HT-29 (cell line): ENCODE measurements around the gene USF2. TPM values are rescaled to one million over a fixed set of nuclear protein-coding genes. Genes with fewer than 3 reads are reported as not detected.

ENCODE experiments used
- DNase-seq: peaks from one replicate; pipeline ENCODE4 v3.0.0-alpha.2; 2015; ENCODE audit warnings: low spot score
- total RNA-seq: library from RNA; depleted of rRNA; stranded (reverse); fragments of >200 nt; shearing (Covaris generic); gene quantifications from 2 replicates; pipeline ENCODE4 v1.2.3, GENCODE V29; 2014

Gene USF2
- total RNA-seq, 1 experiment from 2014 or later, result 226 TPM

DNA sequence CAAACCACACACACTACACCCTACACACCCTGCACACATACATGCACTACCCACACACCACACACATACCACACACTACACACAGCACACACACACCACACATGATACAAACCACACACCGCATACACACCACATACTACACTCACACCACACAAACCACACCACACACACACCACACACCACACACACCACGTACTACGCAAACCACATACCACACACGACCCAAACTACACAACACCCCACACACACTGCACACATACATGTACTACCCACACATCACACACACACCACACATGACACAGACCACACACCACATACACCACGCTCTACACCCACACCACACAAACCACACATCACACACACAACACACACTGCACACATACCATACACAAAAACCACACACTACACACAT is 29.8 kb downstream of the USF2 start:
- DNase-seq, result no peak

DNA sequence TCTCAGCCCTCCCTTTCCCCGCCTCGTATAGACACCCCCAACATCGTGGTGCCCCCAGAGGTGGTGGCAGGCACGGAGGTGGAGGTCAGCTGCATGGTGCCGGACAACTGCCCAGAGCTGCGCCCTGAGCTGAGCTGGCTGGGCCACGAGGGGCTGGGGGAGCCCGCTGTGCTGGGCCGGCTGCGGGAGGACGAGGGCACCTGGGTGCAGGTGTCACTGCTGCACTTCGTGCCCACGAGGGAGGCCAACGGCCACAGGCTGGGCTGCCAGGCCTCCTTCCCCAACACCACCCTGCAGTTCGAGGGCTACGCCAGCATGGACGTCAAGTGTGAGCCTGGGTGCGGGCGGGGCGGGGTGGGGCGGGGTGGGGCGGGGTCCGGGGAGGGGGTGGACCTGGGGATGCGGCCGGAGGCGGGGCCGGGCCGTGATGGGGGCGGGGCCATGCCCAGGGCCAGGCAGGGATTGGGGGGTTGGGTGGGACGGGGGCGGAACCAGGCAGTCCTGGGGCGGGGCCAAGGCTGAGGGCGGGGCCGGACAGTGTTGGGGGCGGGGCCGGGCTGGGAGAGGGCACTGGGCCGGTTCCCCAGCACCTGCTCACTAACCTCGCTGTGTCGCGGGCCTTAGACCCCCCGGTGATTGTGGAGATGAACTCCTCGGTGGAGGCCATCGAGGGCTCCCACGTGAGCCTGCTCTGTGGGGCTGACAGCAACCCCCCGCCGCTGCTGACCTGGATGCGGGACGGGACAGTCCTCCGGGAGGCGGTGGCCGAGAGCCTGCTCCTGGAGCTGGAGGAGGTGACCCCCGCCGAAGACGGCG is 31.0 kb downstream of the USF2 start:
- no peak for DNase-seq

- no peak for DNase-seq
Observed at GRCh38 chr19:35300339-35300649, 31.5 kb downstream of the USF2 start.

- DNase-seq, result no peak
Observed at GRCh38 chr19:35301961-35302360, 33.2 kb downstream of the USF2 start.

DNA sequence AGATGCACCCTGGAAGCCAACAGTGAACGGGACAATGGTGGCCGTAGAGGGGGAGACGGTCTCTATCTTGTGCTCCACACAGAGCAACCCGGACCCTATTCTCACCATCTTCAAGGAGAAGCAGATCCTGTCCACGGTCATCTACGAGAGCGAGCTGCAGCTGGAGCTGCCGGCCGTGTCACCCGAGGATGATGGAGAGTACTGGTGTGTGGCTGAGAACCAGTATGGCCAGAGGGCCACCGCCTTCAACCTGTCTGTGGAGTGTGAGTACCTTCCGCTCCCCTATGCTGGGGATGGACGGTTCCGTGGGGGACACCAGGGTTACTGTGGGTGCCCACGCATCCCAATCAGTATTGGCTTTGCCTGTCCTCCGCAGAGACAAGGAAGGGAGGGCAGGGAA is 33.7 kb downstream of the USF2 start:
- DNase-seq, result no peak

GRCh38 chr19:35303357-35303915 is 34.7 kb downstream of the USF2 start:
- DNase-seq, result no peak

- DNase-seq, result no peak
Observed at GRCh38 chr19:35304036-35304435, 35.3 kb downstream of the USF2 start.

DNA sequence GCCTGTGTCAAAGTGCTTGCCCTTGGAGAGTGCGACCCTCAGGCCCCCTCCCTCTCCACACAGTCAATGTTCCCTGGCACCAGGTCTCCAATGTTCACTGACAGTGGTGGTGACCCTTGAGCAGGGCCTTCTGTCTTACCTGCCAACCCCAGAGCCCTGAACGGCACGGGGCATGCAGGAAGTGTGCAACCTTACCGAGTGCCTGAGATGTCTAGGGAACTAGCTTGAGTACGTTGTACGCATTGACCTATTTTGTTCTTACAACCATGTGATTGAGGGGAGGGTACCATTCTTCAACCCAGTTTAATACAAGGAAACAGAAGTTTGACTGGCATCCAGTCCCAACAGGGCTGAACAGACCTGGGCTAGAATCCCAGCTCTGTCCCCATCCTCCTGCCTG is 36.4 kb downstream of the USF2 start:
- no peak for DNase-seq

DNA sequence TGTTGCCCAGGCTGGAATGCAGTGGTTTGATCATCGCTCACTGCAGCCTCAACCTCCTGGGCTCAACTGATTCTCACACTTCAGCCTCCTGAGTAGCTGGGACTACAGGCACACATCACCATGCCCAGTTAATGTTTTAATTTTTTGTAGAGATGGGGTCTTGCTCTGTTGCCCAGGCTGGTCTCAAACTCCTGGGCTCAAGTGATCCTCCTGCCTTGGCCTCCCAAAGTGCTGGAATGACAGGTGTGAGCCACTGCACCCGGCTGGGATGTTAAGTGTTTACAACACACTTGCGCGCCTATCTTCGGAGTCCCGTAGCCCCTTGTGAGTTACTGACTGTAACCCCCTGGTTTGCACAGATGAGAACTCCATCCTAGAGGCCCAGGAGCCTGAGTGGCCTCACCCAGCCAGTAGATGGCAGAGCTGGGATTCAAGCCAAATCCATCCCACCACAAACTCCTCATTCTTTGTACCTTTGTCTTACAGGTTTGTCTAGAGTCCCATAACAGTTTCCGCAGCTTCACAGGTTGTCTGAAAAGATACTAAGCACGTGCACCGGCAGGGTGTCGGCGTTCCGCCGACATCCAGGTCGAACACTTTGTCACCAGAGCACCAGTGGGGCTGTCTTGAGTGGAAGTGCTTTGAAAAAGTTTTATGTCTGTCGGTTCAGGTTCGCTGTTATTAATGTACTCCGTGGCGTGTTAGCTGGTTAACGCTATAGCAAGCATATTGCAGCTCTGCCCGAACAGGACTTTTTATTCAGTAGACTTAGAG is 37.9 kb downstream of the USF2 start:
- peak; percentile 55 for DNase-seq

DNA sequence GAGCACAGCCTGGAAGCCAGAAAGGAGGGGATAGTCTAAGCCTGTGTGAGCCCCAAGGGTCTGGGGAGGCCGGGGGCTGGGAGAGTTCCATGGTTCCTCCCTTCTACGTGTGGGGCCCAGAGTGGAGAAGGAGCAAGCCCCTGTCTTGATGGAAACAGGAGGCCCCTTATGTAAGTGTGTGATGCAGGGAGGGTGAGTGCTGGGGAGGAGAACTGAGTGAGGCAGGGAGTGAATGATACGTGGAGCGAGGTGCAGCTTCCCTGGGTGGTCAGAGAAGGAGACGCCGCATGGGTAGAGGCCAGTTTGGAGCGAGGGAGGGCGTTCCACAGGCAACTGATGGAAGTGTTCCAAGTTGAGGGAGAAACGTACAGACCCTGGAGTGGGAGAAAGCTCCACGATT is 39.2 kb downstream of the USF2 start:
- DNase-seq, result no peak

- no peak for DNase-seq
Observed at GRCh38 chr19:35308910-35309309, 40.1 kb downstream of the USF2 start.

DNA sequence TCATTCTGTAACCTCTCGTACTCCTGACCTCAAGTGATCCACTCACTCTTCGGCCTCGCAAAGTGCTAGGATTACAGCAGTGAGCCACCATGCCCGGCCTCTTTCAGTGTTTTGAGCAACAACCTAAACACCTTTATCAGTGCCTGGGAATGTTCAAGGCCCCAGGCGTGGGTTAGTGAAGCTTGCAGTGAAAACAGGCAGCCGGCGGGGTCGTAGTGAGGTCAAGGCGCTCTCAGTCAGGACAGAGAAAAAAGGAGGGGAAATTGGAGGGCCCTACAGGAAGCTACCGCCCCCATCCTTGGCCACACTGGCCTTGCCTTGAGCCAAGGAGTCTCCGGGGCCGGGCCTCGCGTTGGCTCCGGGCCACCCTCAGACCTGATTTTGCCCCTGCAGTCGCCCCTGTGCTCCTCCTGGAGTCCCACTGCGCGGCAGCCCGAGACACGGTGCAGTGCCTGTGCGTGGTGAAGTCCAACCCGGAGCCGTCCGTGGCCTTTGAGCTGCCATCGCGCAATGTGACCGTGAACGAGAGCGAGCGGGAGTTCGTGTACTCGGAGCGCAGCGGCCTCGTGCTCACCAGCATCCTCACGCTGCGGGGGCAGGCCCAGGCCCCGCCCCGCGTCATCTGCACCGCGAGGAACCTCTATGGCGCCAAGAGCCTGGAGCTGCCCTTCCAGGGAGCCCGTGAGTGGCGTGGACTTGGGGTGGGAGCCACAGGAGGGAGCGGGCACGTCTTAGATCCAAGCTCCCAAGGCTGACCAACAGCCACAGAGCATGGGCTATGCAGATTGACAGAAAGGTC is 40.9 kb downstream of the USF2 start:
- DNase-seq, result no peak

DNA sequence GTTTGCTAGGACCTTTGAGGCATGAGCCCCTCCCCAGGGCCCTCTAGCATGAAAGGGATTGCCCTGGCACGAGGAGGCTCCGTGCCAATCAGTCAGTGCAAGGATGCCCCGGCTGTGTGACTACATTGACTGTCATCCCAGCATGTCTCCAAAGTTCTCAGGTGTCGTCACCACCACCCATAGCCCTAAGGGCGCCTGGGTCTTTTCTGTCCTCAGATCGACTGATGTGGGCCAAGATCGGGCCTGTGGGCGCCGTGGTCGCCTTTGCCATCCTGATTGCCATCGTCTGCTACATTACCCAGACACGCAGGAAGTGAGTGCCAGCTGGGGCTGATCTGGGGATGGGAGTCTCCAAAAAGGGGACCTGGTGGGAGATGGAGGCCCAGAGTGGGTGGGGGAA is 41.6 kb downstream of the USF2 start:
- DNase-seq, result no peak

GRCh38 chr19:35310811-35311465 is 42.2 kb downstream of the USF2 start:
- DNase-seq, result no peak

GRCh38 chr19:35311901-35312665 is 43.3 kb downstream of the USF2 start:
- DNase-seq, result no peak

GRCh38 chr19:35313587-35313986 is 44.8 kb downstream of the USF2 start:
- no peak for DNase-seq

DNA sequence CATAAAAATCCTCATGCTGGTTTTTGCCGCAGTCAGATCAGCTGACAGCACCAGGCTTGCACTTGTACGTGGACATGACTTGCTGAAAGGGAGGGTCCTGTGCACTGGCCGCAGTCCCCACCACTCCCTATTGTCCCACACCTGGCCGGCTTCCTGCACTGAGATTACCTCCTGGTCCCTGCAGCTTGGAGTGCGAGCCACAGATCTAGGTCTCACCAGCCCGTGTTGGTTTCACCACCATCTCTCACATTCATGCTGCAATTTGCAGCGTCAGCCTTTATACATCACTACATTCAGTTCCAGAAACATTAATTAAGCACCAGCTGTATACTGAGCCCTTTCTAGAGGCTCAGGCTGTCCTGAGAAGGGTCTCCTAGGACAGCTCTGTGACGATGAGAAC is 45.3 kb downstream of the USF2 start:
- no peak for DNase-seq

DNA sequence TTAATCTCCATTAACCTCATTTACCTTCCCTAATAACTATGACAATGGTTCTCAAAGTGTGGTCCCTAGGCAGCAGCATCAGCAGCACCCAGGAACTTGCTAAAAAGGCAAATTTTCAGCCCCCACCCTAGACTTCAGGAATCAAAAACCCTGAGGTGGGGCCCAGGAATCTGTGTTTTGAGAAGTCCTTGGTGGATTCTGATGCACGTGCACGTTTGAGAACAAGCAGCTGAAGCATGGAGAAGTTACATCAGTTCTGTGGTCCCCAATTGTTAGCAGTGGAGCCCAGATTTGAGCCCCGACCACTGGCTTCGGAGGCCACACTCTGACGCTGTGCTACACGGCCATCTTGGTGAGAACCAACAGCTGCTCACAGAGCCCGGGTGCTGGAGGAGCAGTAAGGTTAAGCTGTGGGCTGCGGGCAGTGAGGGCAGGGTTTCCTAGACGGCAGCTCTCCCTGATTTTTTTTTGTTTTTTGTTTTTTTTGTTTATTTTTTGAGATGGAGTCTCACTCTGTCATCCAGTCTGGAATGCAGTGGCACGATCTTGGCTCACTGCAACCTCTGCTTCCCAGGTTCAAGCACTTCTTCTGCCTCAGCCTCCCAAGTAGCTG is 46.2 kb downstream of the USF2 start:
- no peak for DNase-seq

- DNase-seq, result no peak
Observed at GRCh38 chr19:35315883-35316282, 47.1 kb downstream of the USF2 start.

DNA sequence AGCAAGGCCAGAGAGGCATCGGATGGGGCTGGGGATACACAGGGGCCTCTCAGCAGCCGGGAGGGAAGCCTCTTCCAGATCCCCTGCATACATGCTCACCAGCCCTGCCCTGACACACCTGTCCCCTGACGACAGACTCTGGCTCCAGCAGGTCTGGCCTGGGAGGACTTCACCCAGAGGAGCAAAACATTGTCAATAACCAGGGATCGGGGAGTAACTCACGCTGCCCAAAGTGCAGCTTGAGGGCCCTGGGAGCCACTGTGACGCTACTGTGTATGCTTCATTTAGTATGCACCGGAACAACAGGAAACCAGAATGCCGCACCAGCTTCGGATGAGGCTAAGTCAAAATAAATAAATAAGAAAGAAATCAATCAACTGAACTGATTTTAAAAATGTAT is 47.8 kb downstream of the USF2 start:
- DNase-seq, result no peak
